KOPT-K1 (cell line): Measurements from ENCODE around the gene ENDOD1.

Experiments used
- H3K27ac ChIP-seq: fragments of 200-600 bp; sonication (generic); 2 replicates; pipeline ENCODE4 v1.5.1; 2016; ENCODE audit warnings: antibody characterized with exemption, mild to moderate bottlenecking, low read depth, low read length; ENCODE audit not compliant: poor library complexity, severe bottlenecking
- H3K36me3 ChIP-seq: fragments of 200-600 bp; sonication (generic); 2 replicates; pipeline ENCODE4 v1.5.1; 2017; ENCODE audit warnings: antibody characterized with exemption, mild to moderate bottlenecking, low read length, moderate library complexity; ENCODE audit not compliant: insufficient read depth
- H3K9me3 ChIP-seq: fragments of 200-600 bp; sonication (generic); 2 replicates; pipeline ENCODE4 v1.5.1; 2017; ENCODE audit warnings: antibody characterized with exemption, low read length, mild to moderate bottlenecking; ENCODE audit not compliant: insufficient read depth, poor library complexity, severe bottlenecking

ENDOD1 gene

DNA sequence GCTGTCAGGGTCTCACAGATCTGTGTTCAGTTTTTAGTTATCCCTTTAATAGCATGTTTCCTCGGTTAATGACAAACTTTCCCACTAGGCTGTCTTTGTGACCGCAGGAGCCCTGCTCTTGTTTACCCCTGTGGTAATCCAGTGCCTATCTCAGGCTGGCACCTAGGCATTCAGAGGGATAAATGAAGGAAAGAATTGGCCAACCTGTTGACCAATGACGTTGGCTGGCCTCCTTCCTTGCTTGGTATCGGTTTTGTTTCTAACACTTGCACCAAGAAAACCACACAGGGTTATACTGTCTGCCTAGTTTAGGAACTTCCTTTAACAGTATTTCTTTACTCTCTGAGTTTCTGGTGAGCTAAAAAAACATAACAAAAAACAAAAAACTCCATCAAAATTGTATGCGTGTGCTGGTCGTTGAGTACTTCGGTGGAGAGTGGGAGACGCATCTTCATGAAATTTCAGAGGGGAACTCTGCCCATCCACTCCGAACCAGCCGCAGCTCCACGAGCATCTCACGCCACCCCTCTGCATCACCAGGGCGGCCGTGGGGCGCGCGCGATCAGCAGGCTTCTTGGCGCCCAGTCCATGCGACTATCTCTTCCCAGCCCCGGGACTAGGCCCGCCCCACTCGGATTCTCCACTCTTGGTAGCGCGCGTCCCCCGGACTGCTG, 563 bp upstream of the ENDOD1 start:
- Histone ChIP-seq H3K27ac (no peak overlapping the region), H3K36me3 (no peaks in the 10 kb centered on the region), H3K9me3 (no peaks in the 10 kb centered on the region)

DNA sequence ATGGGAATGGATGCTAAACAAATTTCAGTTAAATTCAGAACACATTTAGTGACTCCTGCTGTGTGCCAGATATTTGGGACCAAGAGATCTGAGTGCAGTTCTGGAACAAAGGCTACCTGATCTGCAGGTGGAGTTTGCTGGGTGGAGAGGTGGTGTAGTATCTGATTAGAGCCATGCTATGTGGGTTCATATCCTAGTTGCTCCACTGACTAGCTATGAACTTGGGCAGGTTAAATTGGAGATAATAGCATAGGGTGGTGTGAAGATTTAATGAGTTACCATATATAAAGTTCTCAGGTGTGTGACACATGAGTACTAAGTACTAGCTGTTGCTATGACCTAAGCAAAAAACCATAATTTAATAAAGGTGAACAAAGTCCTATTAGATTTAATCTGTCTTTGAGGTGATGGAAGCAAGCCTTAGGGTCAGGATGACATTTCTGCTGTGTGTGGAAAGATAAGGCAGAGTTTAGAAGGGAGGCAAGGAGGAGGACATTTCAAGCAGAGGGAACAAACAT, 2.1 kb downstream of the ENDOD1 start:
- no peaks in the 10 kb centered on the region for H3K36me3 ChIP-seq
- H3K9me3 ChIP-seq, result no peaks in the 10 kb centered on the region
- no peak overlapping the region for H3K27ac ChIP-seq

DNA sequence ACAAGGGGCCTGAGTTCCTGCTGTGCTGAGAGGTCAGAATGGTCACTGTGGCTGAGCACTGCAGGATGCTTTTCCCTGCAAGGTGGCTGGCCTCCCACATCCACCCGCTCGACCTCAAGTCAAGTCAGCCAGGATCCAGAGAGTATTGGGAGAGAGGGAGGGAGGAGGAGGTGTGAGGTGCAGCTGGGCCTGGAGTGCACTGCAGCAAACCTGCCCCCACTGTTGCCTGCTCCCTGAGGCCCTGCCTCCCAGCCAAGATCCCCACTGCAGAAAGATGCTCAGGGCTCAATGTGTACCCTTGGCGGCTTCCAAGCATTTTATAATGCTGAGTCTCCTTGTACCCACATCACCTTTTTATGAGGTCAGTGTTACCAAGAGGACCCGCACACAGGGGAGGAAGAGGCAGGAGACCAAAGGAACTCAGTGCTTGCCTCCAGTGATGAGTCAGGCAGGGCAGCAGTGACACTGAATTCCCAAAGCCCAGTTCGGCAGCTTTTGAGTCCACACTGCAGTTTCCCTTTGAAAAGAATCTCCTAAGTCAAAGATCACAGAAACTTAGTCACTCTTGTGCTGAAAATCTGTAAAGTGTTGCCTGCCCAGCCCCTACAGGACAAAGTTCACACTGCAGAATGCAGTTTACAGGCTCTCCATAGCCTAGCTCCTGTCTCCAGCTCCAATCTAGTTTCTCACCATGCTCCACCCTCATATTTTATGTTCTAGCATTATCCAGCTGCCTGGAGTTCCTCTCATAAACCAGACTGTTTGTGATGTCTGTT, 3.1 kb downstream of the ENDOD1 start:
- Histone ChIP-seq H3K27ac (no peak overlapping the region), H3K36me3 (no peaks in the 10 kb centered on the region), H3K9me3 (no peaks in the 10 kb centered on the region)

GRCh38 chr11:95093548-95093947, 3.9 kb downstream of the ENDOD1 start:
- no peaks in the 10 kb centered on the region for H3K36me3 ChIP-seq

DNA sequence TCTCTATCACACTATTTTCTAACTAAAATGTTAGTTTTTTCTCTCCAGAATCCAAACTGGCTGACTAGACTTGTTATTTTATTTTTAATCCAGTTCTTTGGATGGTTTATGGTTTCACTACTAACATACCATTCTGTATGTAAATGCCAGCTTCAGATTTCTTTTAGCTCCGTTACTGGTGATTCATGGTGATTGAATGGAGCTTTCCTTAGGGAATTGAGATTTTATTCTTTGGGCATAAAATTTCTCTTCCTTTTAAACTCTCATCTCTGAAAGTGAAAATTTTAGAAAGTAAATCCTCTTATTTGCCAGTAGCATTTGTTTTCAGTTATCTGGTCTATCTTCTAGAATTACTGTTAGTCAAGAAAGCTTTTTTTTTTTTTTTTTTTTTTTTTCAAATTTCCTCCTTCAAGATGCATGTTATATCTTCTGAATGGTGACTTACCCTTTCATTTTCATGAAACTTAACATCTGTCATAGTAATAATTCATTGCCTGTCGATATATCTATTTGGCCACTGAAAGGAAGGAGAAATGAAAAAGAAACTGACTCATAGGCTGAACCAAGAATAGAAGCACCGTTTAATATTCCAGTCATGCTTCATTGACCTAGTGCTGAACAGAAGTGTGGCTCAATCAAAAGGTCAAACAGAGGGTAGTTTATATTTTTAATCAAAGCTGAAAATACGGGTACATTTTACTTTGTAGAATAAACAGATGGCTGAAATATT, 6.4 kb downstream of the ENDOD1 start:
- H3K36me3 ChIP-seq, result no peaks in the 10 kb centered on the region
- no peaks in the 10 kb centered on the region for H3K9me3 ChIP-seq
- no peak overlapping the region for H3K27ac ChIP-seq

More at GRCh38 chr11:95093548-95093947, 3.9 kb downstream of the ENDOD1 start:
- Histone ChIP-seq H3K27ac (no peak overlapping the region), H3K9me3 (no peaks in the 10 kb centered on the region)

- no peaks in the 10 kb centered on the region for H3K9me3 ChIP-seq
Observed at GRCh38 chr11:95097209-95097608, 7.6 kb downstream of the ENDOD1 start.

GRCh38 chr11:95098826-95099225, 9.2 kb downstream of the ENDOD1 start:
- H3K9me3 ChIP-seq, result no peaks in the 10 kb centered on the region

More at GRCh38 chr11:95097209-95097608, 7.6 kb downstream of the ENDOD1 start:
- Histone ChIP-seq H3K27ac (no peak overlapping the region), H3K36me3 (no peaks in the 10 kb centered on the region)

GRCh38 chr11:95100191-95100648, 10.6 kb downstream of the ENDOD1 start:
- no peaks in the 10 kb centered on the region for H3K9me3 ChIP-seq
- H3K36me3 ChIP-seq, result no peaks in the 10 kb centered on the region
- no peak overlapping the region for H3K27ac ChIP-seq

More at GRCh38 chr11:95098826-95099225, 9.2 kb downstream of the ENDOD1 start:
- no peaks in the 10 kb centered on the region for H3K36me3 ChIP-seq
- no peak overlapping the region for H3K27ac ChIP-seq

GRCh38 chr11:95100856-95101507, 11.3 kb downstream of the ENDOD1 start:
- Histone ChIP-seq H3K27ac (no peak overlapping the region), H3K9me3 (no peaks in the 10 kb centered on the region), H3K36me3 (no peaks in the 10 kb centered on the region)

- Histone ChIP-seq H3K27ac (no peak overlapping the region), H3K9me3 (no peaks in the 10 kb centered on the region), H3K36me3 (no peaks in the 10 kb centered on the region)
Observed at GRCh38 chr11:95101935-95102334, 12.3 kb downstream of the ENDOD1 start.

GRCh38 chr11:95102733-95103132, 13.1 kb downstream of the ENDOD1 start:
- Histone ChIP-seq H3K27ac (no peak overlapping the region), H3K36me3 (no peaks in the 10 kb centered on the region), H3K9me3 (no peaks in the 10 kb centered on the region)

GRCh38 chr11:95103701-95104100, 14.1 kb downstream of the ENDOD1 start:
- no peaks in the 10 kb centered on the region for H3K9me3 ChIP-seq
- no peak overlapping the region for H3K27ac ChIP-seq
- no peaks in the 10 kb centered on the region for H3K36me3 ChIP-seq

DNA sequence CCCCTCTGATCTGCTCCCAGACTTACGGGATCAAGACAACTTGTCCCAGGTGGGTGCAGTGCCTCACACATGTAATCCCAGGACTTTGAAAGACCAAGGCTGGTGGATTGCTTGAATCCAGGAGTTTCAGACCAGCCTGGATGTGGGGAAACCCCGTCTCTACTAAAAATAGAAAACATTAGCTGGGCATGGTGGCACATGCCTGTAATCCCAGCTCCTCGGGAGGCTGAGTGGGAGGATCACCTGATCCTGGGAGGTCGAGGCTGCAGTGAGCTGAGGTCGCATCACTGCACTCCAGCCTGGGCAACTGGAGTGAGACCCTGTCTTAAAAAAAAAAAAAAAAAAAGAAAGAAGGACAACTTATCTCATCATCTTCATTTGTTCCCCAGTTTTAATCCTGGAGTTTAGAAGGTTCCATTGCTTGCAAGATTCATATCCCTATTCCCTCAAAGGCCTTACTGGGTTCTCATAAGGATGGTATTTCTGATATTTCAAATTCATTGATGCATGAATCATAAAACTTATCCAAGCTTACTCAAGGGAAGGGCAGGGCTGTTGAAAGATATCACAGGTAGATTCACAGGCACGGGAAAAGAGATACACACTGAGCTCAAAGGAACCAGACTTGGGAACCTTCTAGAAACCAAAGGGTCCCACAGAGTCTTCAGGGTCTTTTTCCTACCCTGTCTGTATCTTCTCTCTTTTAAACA, 14.6 kb downstream of the ENDOD1 start:
- no peaks in the 10 kb centered on the region for H3K9me3 ChIP-seq
- no peaks in the 10 kb centered on the region for H3K36me3 ChIP-seq
- no peak overlapping the region for H3K27ac ChIP-seq

GRCh38 chr11:95104856-95105255, 15.2 kb downstream of the ENDOD1 start:
- H3K27ac ChIP-seq, result no peak overlapping the region
- no peaks in the 10 kb centered on the region for H3K9me3 ChIP-seq
- no peaks in the 10 kb centered on the region for H3K36me3 ChIP-seq
